ENCODE measurements around the gene VSTM5.

The VSTM5 gene

GRCh38 chr11:93842461-93842860, 8.0 kb downstream of the VSTM5 start:
- DNase-seq (ENCODE audit: low read depth in 2 of 2): no peak

- no peak for DNase-seq (ENCODE audit: low read depth in 2 of 2)
Observed at GRCh38 chr11:93842034-93842433, 8.4 kb downstream of the VSTM5 start.

GRCh38 chr11:93841446-93841845, 9.0 kb downstream of the VSTM5 start:
- DNase-seq (ENCODE audit: low read depth in 2 of 2): no peak

- no peak for DNase-seq (ENCODE audit: low read depth in 2 of 2)
Observed at GRCh38 chr11:93840981-93841380, 9.4 kb downstream of the VSTM5 start.

- DNase-seq (ENCODE audit: low read depth in 2 of 2): no peak
Observed at GRCh38 chr11:93840180-93840579, 10.2 kb downstream of the VSTM5 start.

- DNase-seq (ENCODE audit: low read depth in 2 of 2): no peak
Observed at GRCh38 chr11:93838967-93839366, 11.5 kb downstream of the VSTM5 start.

GRCh38 chr11:93832780-93833179, 17.6 kb downstream of the VSTM5 start:
- DNase-seq (ENCODE audit: low read depth in 2 of 2): no peak

- DNase-seq (ENCODE audit: low read depth in 2 of 2): no peak
Observed at GRCh38 chr11:93831343-93832127, 18.9 kb downstream of the VSTM5 start.

GRCh38 chr11:93829598-93829997, 20.8 kb downstream of the VSTM5 start:
- DNase-seq (ENCODE audit: low read depth in 2 of 2): no peak

- DNase-seq (ENCODE audit: low read depth in 2 of 2): no peak
Observed at GRCh38 chr11:93827363-93827762, 23.1 kb downstream of the VSTM5 start.

- DNase-seq (ENCODE audit: low read depth in 2 of 2): no peak
Observed at GRCh38 chr11:93823210-93823609, 27.2 kb downstream of the VSTM5 start.

GRCh38 chr11:93822359-93822758, 28.1 kb downstream of the VSTM5 start:
- no peak for DNase-seq (ENCODE audit: low read depth in 2 of 2)

- DNase-seq (ENCODE audit: low read depth in 2 of 2): no peak
Observed at GRCh38 chr11:93821617-93822016, 28.8 kb downstream of the VSTM5 start.

- DNase-seq (ENCODE audit: low read depth in 2 of 2): no peak
Observed at GRCh38 chr11:93820847-93821246, 29.6 kb downstream of the VSTM5 start.

GRCh38 chr11:93819966-93820695, 30.3 kb downstream of the VSTM5 start:
- DNase-seq (ENCODE audit: low read depth in 2 of 2): no peak

- no peak for DNase-seq (ENCODE audit: low read depth in 2 of 2)
Observed at GRCh38 chr11:93817426-93818348, 32.7 kb downstream of the VSTM5 start.

- DNase-seq (ENCODE audit: low read depth in 2 of 2): no peak
Observed at GRCh38 chr11:93814966-93815633, 35.3 kb downstream of the VSTM5 start.

GRCh38 chr11:93813974-93814373, 36.4 kb downstream of the VSTM5 start:
- DNase-seq (ENCODE audit: low read depth in 2 of 2): no peak

GRCh38 chr11:93807980-93808379, 42.4 kb downstream of the VSTM5 start:
- DNase-seq (ENCODE audit: low read depth in 2 of 2): no peak

- DNase-seq (ENCODE audit: low read depth in 2 of 2): no peak
Observed at GRCh38 chr11:93804879-93805278, 45.5 kb downstream of the VSTM5 start.

- DNase-seq (ENCODE audit: low read depth in 2 of 2): no peak
Observed at GRCh38 chr11:93801366-93801765, 49.1 kb downstream of the VSTM5 start.

Data from fibroblast of skin of left biceps (primary cell).